Central memory CD4-positive, alpha-beta T cell (primary cell): ENCODE results near the gene ZNF614.
"Not testable (repeated sequence)": the region's sequence is repeated elsewhere in the genome, so short reads cannot be mapped to it uniquely, and the experiment has no call there.

ENCODE experiments used
- DNase-seq: peaks from one replicate; pipeline ENCODE4 v3.0.0; 2022

The ZNF614 gene

DNA sequence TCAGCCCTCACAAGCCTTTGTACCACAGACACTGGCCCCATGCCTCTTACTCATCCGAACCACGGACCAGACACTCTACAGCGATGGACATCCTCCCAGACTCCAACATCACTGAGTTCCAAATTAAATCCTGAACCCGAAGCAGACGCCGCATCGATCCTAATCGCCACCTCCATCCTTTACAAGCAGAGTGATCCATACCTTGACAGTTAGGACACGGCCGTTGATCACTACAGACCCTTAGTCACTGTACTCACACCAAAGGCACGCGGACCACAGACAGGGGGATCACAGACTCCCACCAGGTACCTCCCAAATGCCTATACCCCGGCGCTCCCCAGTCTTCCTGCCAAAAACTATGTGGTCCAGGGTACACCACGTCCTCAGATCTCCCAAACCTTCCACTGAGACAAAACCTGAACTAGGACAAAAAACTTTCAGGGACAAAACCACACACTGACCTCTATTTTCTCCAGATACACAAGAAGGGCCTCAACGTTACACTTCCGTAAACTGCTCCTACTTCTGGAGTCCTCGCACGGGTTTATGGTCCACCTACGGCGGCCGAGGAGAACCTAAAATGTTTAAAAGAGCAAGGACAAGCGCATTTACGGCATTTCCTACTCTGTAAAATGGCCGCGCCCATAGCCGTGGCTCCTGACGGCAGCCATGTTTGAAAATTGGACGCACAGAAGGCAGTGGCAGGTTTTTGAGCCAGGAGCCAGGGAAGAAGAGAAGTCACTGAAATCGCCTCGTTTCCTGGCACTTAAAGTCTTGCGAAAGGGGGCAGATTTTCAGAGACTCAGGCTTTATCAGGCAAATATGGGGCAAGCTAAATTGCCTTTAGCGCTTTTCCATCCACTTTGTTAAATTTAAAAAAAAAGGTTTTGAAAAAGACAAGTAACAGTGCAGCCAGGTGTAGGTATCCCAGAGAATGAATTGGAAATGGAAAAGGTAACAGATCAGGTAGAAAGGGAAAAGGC lies 41.6 kb downstream of the ZNF614 start, which contains the start of gene ZNF350:
Gene ZNF350, minus strand, starts transcription at position 532 of the 983 bp plus-strand sequence. CDS start 12,480 bp downstream, outside the sequence.
- DNase-seq = peak; percentile 89

DNA sequence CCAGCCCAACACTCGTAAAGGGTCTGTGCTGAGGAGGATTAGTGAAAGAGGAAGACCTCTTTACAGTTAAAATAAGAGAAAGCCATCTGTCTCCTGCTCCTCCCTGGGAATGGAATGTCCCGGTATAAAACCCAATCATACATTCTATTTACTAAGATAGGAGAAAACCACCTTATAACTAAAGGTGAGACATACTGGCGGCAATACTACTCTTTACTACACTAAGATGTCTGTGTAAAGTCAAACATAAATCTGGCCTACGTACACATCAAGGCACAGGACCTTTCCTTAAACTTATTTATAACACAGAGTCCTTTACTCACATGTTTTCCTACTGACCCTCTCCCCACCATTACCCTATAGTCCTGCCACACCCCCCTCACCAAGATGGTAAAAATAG lies 44.8 kb downstream of the ZNF614 start:
- no peak for DNase-seq

DNA sequence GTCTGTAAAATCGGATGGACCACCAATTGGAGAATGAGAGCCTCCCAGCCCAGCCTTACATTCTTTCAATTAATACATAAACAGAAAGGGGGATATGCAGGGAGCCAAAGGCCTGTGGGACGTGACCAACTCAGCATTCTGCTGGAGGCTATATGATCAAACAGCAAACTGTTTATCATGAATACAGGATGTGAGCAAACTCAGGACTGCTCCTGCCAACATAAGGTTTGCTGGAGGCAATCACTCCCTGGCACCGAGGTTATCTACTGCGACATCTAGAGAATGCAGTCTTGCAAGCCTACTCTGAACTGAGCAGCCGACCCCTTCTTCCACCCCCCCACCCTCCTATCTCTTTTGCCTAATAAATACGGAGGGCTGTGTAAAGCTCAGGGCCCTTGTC lies 47.3 kb downstream of the ZNF614 start:
- not testable (repeated sequence) for DNase-seq

DNA sequence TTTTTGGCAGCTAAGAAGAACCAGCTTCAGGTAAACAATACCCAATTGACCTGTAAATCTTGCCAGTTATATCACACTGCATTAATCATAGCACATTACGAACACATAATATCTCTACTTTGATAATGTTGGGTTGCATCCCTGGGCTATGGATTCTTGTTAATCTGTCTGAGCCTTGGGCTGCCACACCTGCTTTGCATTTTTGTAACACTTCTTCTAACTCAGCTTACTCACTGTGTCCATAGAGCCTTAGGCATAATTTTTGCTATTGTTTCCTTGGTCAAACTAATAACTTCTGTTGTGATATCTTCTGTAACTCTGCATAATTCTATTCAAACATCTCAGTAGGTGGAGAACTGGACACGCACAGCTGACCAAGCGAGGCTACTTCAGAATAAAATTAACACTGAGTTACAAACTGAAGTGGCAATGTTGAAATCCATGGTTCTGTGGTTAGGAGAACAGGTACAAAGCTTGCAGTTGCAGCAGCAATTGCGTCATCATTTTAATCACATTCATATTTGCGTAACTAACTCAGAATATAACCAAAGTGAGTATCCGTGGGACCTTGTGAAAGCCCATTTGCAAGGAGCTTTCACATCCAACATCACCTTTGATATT lies 48.0 kb downstream of the ZNF614 start:
- no peak for DNase-seq

DNA sequence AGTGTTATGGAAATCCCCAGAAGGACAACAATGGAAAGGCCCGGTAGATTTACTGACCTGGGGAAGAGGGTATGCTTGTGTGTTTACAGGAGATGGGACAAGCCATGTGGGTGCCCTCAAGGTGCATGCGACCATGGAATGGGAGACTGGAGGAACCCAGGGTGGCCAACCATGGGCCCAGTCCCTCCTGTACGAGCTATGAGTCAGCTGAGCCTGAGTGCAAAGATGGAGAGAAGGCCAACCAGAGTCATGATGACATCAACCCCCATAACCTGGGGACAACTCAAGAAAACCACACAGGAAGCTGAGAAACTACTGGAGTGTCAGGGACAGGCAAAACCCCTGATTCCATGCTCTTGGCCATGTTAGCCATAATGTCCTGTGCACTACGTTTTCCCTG lies 49.3 kb downstream of the ZNF614 start:
- no peak for DNase-seq

DNA sequence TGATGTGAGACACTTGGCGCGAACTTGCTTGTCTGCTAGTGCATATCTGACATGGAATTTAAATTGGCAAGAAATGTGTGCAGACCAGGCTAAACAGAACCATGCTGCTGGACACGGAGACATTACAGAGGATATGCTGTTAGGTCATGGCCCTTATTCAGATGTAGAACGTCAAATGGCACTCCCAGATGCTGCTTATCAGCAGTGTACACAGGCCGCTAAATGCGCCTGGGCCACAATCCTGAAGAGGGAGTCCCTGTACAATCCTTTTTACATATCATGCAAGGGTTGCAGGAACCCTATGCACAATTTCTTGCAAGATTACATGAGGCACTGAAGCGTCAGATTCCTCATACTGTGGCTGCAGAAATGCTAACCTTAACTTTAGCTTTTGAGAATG lies 50.8 kb downstream of the ZNF614 start:
- no peak for DNase-seq

DNA sequence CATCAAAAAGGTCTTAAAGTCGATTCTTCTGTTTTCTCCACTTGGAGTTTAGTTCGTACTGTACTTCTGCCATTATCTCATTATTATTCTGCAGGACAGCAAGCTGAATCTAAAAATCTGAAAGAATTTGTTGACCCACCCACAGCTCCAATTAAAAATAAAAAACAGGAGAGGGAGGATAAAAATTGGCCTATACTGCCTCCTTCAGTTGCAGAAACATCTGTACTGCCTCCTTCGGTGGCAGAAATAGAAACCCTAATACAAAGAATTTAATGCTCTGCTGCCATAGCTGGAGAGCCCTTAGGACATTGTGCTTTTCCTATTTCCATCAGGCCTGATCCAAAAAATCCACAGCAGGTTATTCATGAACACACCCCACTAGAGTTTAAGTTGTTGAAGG lies 51.3 kb downstream of the ZNF614 start:
- no peak for DNase-seq

DNA sequence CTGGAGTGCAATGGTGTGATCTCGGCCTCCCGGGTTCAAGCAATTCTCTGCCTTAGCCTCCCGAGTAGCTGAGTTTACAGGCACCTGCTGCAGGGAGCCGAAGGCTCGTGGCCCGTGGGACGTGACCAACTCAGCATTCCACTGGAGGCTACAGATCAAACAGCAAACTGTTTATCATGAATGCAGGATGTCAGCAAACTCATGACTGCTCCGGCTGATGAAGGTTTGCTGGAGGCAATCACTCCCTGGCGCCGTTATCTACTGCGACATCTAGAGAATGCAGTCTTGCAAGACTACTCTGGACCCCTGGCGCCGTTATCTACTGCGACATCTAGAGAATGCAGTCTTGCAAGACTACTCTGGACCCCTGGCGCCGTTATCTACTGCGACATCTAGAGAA lies 52.4 kb downstream of the ZNF614 start:
- not testable (repeated sequence) for DNase-seq

DNA sequence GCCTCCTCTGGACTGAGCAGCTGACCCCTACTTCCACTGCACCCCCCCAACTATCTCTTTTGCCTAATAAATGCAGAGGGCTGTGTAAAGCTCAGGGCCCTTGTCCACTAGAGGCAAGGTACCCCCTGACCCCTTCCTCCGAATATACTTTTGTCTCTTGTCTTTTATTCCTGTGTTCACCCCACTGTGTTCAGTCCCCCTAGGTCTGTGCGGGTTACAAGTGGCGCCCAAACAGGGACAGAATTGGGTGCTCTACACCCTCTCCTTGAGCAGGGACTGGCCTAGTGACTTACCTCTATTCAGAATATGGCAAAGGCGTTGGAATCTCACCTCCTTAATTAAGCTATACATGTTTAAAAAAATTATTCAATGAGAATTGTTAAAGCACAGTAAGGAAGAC lies 56.6 kb downstream of the ZNF614 start:
- no peak for DNase-seq

DNA sequence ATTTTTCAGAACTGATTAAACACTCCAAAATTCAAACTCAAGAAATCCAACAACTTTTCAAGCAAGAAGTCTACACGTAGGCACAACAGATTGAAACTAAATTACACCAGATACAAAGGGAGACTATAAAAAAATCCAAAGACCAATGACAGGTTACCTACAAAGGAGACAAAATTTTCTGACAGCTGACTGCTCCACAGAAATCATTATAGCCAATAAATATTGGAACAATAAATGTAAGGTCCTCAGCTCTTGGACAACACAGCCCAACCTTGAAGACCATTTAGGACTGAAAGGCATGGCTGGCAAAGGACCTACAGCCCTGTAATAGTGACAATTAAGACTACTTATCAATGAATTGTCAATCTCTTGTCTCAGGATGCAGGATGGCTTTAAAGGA lies 57.5 kb downstream of the ZNF614 start:
- no peak for DNase-seq

DNA sequence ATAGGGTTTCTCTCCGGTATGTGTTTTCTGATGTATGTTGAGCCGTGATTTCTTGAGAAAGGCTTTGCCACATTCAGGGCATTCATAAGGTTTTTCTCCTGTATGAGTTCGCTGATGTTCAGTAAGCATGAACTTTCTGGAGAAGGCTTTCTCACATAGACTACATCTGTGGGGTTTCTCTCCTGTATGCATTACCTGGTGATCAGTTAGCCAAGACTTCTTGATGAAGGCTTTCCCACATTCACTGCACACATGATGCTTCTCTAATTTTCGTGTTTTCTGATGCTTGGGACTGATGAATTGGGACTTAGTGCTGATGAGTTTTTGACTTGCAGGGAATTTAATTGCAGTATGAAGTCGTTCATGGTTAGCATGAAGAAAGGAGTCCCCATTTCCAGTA lies 62.6 kb downstream of the ZNF614 start:
- no peak for DNase-seq
